Measurements from ENCODE around the gene GCC1. TPM values are rescaled to one million over a fixed set of nuclear protein-coding genes. Genes with fewer than 3 reads are reported as not detected.

GCC1 gene
- total RNA-seq, 3 donors from 2014 or later (not counting 1 experiment from before 2014, with no cell fraction given), result 26.1 to 32.1 (median 28.7) TPM

DNA sequence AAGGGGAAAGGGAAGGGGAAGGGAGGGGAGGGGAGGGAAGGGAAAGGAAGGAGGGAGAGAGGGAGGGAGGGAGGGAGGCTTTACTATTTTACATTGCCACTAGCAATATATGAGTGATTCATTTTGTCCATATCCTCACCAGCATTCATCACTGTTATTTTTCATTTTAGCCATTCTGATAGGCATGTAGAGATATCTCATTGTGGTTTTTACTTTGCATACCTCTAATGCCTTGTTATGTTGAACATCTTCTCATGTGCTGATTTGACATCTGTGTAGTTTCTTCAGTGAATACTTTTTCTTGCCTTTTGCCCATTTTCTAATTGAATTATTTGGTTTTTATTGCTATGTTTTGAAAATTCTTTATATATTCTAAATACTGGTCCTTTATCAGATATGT, 52.7 kb downstream of the GCC1 start:
- Histone ChIP-seq H3K27me3 (ENCODE audit: control insufficient read depth, insufficient read depth, low read length) (peaks cover 4% of the 10 kb centered on the region), H3K4me1 (ENCODE audit: control insufficient read depth, insufficient read depth, low read length) (no peaks in the 10 kb centered on the region), H3K9me3 (ENCODE audit: control insufficient read depth, insufficient read depth, low read length) (no peaks in the 10 kb centered on the region), H3K36me3 (ENCODE audit: control insufficient read depth, insufficient read depth, low read length) (no peaks in the 10 kb centered on the region), H3K27ac (ENCODE audit: low read length) (no peak overlapping the region), H3K4me3 (ENCODE audit: low read length) (no peak overlapping the region)
- Mint-ChIP-seq H3K4me1 (no peaks in the 10 kb centered on the region), H3K4me3 (no peak overlapping the region), H3K27ac (no peak overlapping the region), H3K27me3 (ENCODE audit: low read depth in 2 of 2) (peaks cover 18 to 71% of the 10 kb centered on the region in 2 donors), H3K36me3 (no peaks in the 10 kb centered on the region), H3K9me3 (peaks cover 0 to 3% of the 10 kb centered on the region in 2 donors)
- ATAC-seq (no peak), DNase-seq (no peak)
- intact Hi-C loops (cut with micrococcal nuclease), result no loop called here
- TF ChIP-seq, protein P1, sequence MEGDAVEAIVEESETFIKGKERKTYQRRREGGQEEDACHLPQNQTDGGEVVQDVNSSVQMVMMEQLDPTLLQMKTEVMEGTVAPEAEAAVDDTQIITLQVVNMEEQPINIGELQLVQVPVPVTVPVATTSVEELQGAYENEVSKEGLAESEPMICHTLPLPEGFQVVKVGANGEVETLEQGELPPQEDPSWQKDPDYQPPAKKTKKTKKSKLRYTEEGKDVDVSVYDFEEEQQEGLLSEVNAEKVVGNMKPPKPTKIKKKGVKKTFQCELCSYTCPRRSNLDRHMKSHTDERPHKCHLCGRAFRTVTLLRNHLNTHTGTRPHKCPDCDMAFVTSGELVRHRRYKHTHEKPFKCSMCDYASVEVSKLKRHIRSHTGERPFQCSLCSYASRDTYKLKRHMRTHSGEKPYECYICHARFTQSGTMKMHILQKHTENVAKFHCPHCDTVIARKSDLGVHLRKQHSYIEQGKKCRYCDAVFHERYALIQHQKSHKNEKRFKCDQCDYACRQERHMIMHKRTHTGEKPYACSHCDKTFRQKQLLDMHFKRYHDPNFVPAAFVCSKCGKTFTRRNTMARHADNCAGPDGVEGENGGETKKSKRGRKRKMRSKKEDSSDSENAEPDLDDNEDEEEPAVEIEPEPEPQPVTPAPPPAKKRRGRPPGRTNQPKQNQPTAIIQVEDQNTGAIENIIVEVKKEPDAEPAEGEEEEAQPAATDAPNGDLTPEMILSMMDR (IDR thresholded peaks at IDR 0.05), result no peak

DNA sequence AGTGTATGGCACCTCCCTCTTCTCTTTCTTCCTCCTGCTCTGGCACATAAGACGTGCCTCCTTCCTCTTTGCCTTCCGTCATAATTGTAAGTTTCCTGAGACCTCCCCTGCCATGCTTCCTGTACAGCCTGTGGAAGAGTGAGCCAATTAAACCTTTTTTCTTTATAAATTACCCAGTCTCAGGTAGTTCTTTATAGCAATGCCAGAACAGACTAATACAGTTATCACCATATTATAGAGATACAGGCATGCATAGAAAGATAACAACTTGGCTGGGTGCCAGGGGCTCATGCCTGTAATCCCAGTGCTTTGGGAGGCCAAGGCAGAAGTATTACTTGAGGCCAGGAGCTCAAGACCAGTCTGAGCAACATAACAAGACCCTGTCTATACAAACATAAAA, 53.2 kb downstream of the GCC1 start:
- no peaks in the 10 kb centered on the region for H3K36me3 Mint-ChIP-seq
- intact Hi-C loops (cut with micrococcal nuclease), result no loop called here
- ATAC-seq (no peak), DNase-seq (no peak)
- no peaks in the 10 kb centered on the region for H3K4me1 ChIP-seq (ENCODE audit: control insufficient read depth, insufficient read depth, low read length)
- H3K9me3 Mint-ChIP-seq, result peaks cover 0 to 3% of the 10 kb centered on the region in 2 donors
- no peak overlapping the region for H3K4me3 Mint-ChIP-seq
- no peaks in the 10 kb centered on the region for H3K9me3 ChIP-seq (ENCODE audit: control insufficient read depth, insufficient read depth, low read length)
- H3K4me1 Mint-ChIP-seq, result no peaks in the 10 kb centered on the region
- no peak overlapping the region for H3K27ac Mint-ChIP-seq
- TF ChIP-seq, protein P1 (IDR thresholded peaks at IDR 0.05), result no peak
- H3K27me3 ChIP-seq (ENCODE audit: control insufficient read depth, insufficient read depth, low read length), result peaks cover 4% of the 10 kb centered on the region
- no peak overlapping the region for H3K4me3 ChIP-seq (ENCODE audit: low read length)
- 17% methylated on average over 2 of the region's 2 CpGs for WGBS (ENCODE audit: insufficient coverage)
- no peaks in the 10 kb centered on the region for H3K36me3 ChIP-seq (ENCODE audit: control insufficient read depth, insufficient read depth, low read length)
- no peak overlapping the region for H3K27ac ChIP-seq (ENCODE audit: low read length)
- peaks cover 16 to 68% of the 10 kb centered on the region in 2 donors for H3K27me3 Mint-ChIP-seq (ENCODE audit: low read depth in 2 of 2)

Other genes starting within 250 kb of the GCC1 start
- 100 to 1,000 TPM in 2 of 3 donors, 10 to 100 TPM in 1; 93.3 to 107 (median 101) TPM for gene ZNF800, start 192.9 kb downstream of the GCC1 start, total RNA-seq
- gene ARF5, start 2.8 kb upstream of the GCC1 start, total RNA-seq, result 100 to 1,000 TPM; 102 to 121 (median 109) TPM
- gene FSCN3, start 8.1 kb upstream of the GCC1 start, total RNA-seq, result 1 to 10 TPM; 2.5 to 5.3 (median 3.8) TPM
- gene PAX4, start 32.5 kb upstream of the GCC1 start, total RNA-seq, result not detected
- 100 to 1,000 TPM; 149 to 188 (median 149) TPM for gene SND1, start 66.6 kb upstream of the GCC1 start, total RNA-seq